Tibial nerve (tissue), 4 donors: ENCODE results near the gene LETM1.

ENCODE experiments used
- CTCF ChIP-seq, 5 experiments: fragments of 200-600 bp in 3 of 5; fragments of 450-650 bp in 2 of 5; sonication (generic) in 3 of 5; IDR thresholded peaks; one replicate each; pipeline ENCODE4 v1.5.1; 2016 to 2019; ENCODE audit warnings: antibody characterized with exemption in 5 of 5, mild to moderate bottlenecking in 3 of 5, moderate library complexity in 2 of 5
- EP300 ChIP-seq, 2 donors: sonication (generic); formaldehyde crosslinking; IDR thresholded peaks; one replicate each; pipeline ENCODE4 v1.6.1; 2017; ENCODE audit warnings: antibody characterized with exemption in 2 of 2, mild to moderate bottlenecking in 1 of 2
- POLR2A ChIP-seq, 2 donors: fragments of 450-650 bp; IDR thresholded peaks; one replicate each; pipeline ENCODE4 v1.6.1; 2017; ENCODE audit warnings: antibody characterized with exemption in 2 of 2, mild to moderate bottlenecking in 2 of 2, moderate library complexity in 2 of 2

- TF ChIP-seq POLR2A (IDR thresholded peaks at IDR 0.05) (no peak), CTCF (IDR thresholded peaks at IDR 0.05) (no peak), EP300 (IDR thresholded peaks at IDR 0.05) (no peak)
Observed at GRCh38 chr4:1776521-1777161, 79.3 kb downstream of the LETM1 start.
